Lower lobe of right lung (tissue), 2 donors: ENCODE measurements around the gene MTMR12. TPM values are rescaled to one million over a fixed set of nuclear protein-coding genes. Genes with fewer than 3 reads are reported as not detected.
A peak's percentile ranks its signal among the peaks of the same experiment; 100 is the strongest.
"Not testable (repeated sequence)": the region's sequence is repeated elsewhere in the genome, so short reads cannot be mapped to it uniquely, and the experiment has no call there.

Source experiments
- ATAC-seq, 2 donors: fragments of 200-7000 bp; cut with Tn5 transposase; one replicate each; pipeline ENCODE4 v1.9.1; 2020 to 2022; ENCODE audit warnings: mild to moderate bottlenecking in 2 of 2, moderate library complexity in 2 of 2
- DNase-seq: peaks from one replicate; pipeline ENCODE4 v3.0.0-alpha.2; 2020
- H3K27ac ChIP-seq: fragments of 200-600 bp; one replicate; pipeline ENCODE4 v1.8.0; 2022
- H3K27me3 ChIP-seq: fragments of 200-600 bp; one replicate; pipeline ENCODE4 v1.8.0; 2022; ENCODE audit warnings: low read depth
- H3K36me3 ChIP-seq: fragments of 200-600 bp; one replicate; pipeline ENCODE4 v1.8.0; 2022; ENCODE audit warnings: mild to moderate bottlenecking
- H3K4me1 ChIP-seq: fragments of 200-600 bp; one replicate; pipeline ENCODE4 v1.8.0; 2022
- H3K4me3 ChIP-seq: fragments of 200-600 bp; one replicate; pipeline ENCODE4 v1.8.0; 2022; ENCODE audit warnings: mild to moderate bottlenecking
- H3K9me3 ChIP-seq: fragments of 200-600 bp; one replicate; pipeline ENCODE4 v1.8.0; 2022
- CTCF ChIP-seq: fragments of 200-600 bp; IDR thresholded peaks from one replicate; pipeline ENCODE4 v1.8.0; 2022; ENCODE audit warnings: antibody characterized with exemption, mild to moderate bottlenecking
- intact Hi-C: fragments of 100-400 bp; cut with DNase I; formaldehyde crosslinking; loops from one replicate; pipeline ENCODE4 v1.11.0; 2022
- total RNA-seq: library from RNA; stranded (reverse); fragmentation: NEBNext Ultra II Directional; extraction: Animal tissue kit (Norgen Biotek cat#: 25700); gene quantifications from one replicate; pipeline ENCODE4 v1.2.1, GENCODE V29; 2021
- donor health status: DM: no; HTN: yes; CAD: no; lungs with severe emphysema.

MTMR12 gene
- total RNA-seq, 1 donor from 2014 or later = 39.3 TPM

GRCh38 chr5:32285510-32286138 is 27.1 kb downstream of the MTMR12 start:
- no peaks in the 10 kb centered on the region for H3K36me3 ChIP-seq
- no peak overlapping the region for H3K4me3 ChIP-seq
- H3K27me3 ChIP-seq = no peaks in the 10 kb centered on the region
- ATAC-seq (no peak), DNase-seq (no peak)
- no peaks in the 10 kb centered on the region for H3K4me1 ChIP-seq
- intact Hi-C loops = no loop called here
- TF ChIP-seq CTCF = no peak
- no peak overlapping the region for H3K27ac ChIP-seq
- H3K9me3 ChIP-seq = no peaks in the 10 kb centered on the region

- H3K4me1 ChIP-seq = peaks cover 4% of the 10 kb centered on the region
- H3K36me3 ChIP-seq = peaks cover 7% of the 10 kb centered on the region
- H3K9me3 ChIP-seq = no peaks in the 10 kb centered on the region
- DNase-seq (no peak), ATAC-seq (peak; percentile 76 to 81)
- intact Hi-C loops = no loop called here
- H3K27ac ChIP-seq = no peak overlapping the region
- no peaks in the 10 kb centered on the region for H3K27me3 ChIP-seq
- no peak for TF ChIP-seq CTCF
- H3K4me3 ChIP-seq = no peak overlapping the region
These were observed 29.0 kb downstream of the MTMR12 start for GRCh38 chr5:32283539-32284377.

DNA sequence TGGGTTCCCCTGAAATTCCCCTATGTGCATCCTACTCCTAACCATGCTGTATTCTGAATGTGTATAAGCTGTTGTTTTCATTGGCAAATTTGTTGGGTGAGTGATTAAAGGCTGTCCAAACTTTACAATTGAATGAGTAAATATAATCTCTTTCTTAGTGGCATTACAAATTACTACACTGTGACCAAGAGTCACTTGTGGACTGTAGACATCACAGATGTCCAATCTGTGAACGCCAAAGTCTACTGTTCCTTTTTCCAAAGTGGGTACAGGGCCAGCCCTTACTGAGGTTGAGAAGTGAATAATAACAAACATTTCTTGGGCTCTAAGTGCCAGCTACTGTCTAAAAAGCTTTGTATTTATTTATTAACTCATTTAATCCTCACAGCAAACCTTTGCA is 29.7 kb downstream of the MTMR12 start:
- Histone ChIP-seq H3K9me3 (no peaks in the 10 kb centered on the region), H3K27ac (no peak overlapping the region), H3K4me3 (no peak overlapping the region), H3K4me1 (peaks cover 4% of the 10 kb centered on the region), H3K27me3 (no peaks in the 10 kb centered on the region), H3K36me3 (peaks cover 7% of the 10 kb centered on the region)
- DNase-seq = no peak
- ATAC-seq = peak in 1 of 2 donors; percentile 50
- intact Hi-C loops = no loop called here
- no peak for TF ChIP-seq CTCF

- no peak overlapping the region for H3K27ac ChIP-seq
- TF ChIP-seq CTCF = no peak
- H3K27me3 ChIP-seq = no peaks in the 10 kb centered on the region
- H3K9me3 ChIP-seq = no peaks in the 10 kb centered on the region
- H3K4me3 ChIP-seq = no peak overlapping the region
- ATAC-seq = no peak
- DNase-seq = no peak
- peaks cover 7% of the 10 kb centered on the region for H3K36me3 ChIP-seq
- peaks cover 4% of the 10 kb centered on the region for H3K4me1 ChIP-seq
- intact Hi-C loops = no loop called here
These were observed 30.1 kb downstream of the MTMR12 start for GRCh38 chr5:32282633-32283032.

GRCh38 chr5:32281378-32282133 is 31.2 kb downstream of the MTMR12 start:
- H3K9me3 ChIP-seq, H3K27ac ChIP-seq, H3K27me3 ChIP-seq, intact Hi-C loops, H3K4me3 ChIP-seq, DNase-seq, H3K36me3 ChIP-seq, ATAC-seq: not testable (repeated sequence)
- peaks cover 14% of the 10 kb centered on the region for H3K4me1 ChIP-seq
